Upper lobe of left lung (tissue), 6 donors: ENCODE results near the gene HHIPL2. TPM values are rescaled to one million over a fixed set of nuclear protein-coding genes. Genes with fewer than 3 reads are reported as not detected.

Experiments
- ATAC-seq, 2 donors: fragments of 200-7000 bp; cut with Tn5 transposase; one replicate each; pipeline ENCODE4 v1.9.1; 2022; ENCODE audit warnings: mild to moderate bottlenecking in 2 of 2, moderate library complexity in 2 of 2; ENCODE audit not compliant: low FRiP score in 2 of 2
- DNase-seq, 2 donors: peaks; one replicate each; pipeline ENCODE4 v3.0.0-alpha.2; 2019 to 2020
- H3K27ac ChIP-seq, 4 donors: fragments of 200-600 bp; sonication (generic); one replicate each; pipeline ENCODE4 v1.5.1; 2016 to 2019
- H3K27me3 ChIP-seq, 4 donors: fragments of 200-600 bp; sonication (generic); one replicate each; pipeline ENCODE4 v1.5.1; 2017 to 2019
- H3K36me3 ChIP-seq, 4 donors: fragments of 200-600 bp; sonication (generic); one replicate each; pipeline ENCODE4 v1.5.1; 2016 to 2019
- H3K4me1 ChIP-seq, 4 donors: fragments of 200-600 bp; sonication (generic); one replicate each; pipeline ENCODE4 v1.5.1; 2018 to 2019
- H3K4me3 ChIP-seq, 4 donors: fragments of 200-600 bp; sonication (generic); one replicate each; pipeline ENCODE4 v1.5.1; 2017 to 2019; ENCODE audit warnings: mild to moderate bottlenecking in 2 of 4, moderate library complexity in 1 of 4
- H3K9me3 ChIP-seq, 4 donors: fragments of 200-600 bp; sonication (generic); one replicate each; pipeline ENCODE4 v1.5.1; 2018 to 2019
- EP300 ChIP-seq, 4 donors: sonication (generic); formaldehyde crosslinking; IDR thresholded peaks; one replicate each; pipeline ENCODE4 v1.5.1; 2017; ENCODE audit warnings: antibody characterized with exemption in 4 of 4, control low read depth in 2 of 4
- POLR2A ChIP-seq, 4 donors: fragments of 450-650 bp; IDR thresholded peaks; one replicate each; pipeline ENCODE4 v1.5.1; 2016 to 2017; ENCODE audit warnings: antibody characterized with exemption in 4 of 4, mild to moderate bottlenecking in 2 of 4
- POLR2AphosphoS5 ChIP-seq, 2 donors: sonication (generic); formaldehyde crosslinking; IDR thresholded peaks; one replicate each; pipeline ENCODE4 v1.5.1; 2017; ENCODE audit warnings: antibody characterized with exemption in 2 of 2
- WGBS, 2 donors: methylation state at CpG; one replicate each; pipeline ENCODE4 v1.1.5; 2017 to 2018; 5-methylcytosine and 5-hydroxymethylcytosine counted together
- total RNA-seq, 6 donors: library from RNA; depleted of rRNA in 4 of 6; stranded (reverse); fragments of >200 nt in 4 of 6; gene quantifications; one replicate each; pipeline versions ENCODE4 v1.1.0 to v1.2.1, GENCODE V29; 2016 to 2021
- TF ChIP-seq, protein P1 (sequence below), 6 experiments: fragments of 450-650 bp in 4 of 6; fragments of 200-600 bp in 2 of 6; sonication (generic) in 2 of 6; IDR thresholded peaks; one replicate each; pipeline ENCODE4 v1.5.1; 2016 to 2019; ENCODE audit warnings: antibody characterized with exemption in 6 of 6
- donor health status: DM: no; HTN: no; CAD: no; lungs with moderate emphysema.
- donor health status: DM: no; HTN: yes; CAD: no; lungs with severe emphysema.

HHIPL2 gene
- 1 to 10 TPM in 1 of 6 donors, under 1 TPM in 2, not detected in 3; 0.22 to 1.0 (median 0.76) TPM for total RNA-seq

DNA sequence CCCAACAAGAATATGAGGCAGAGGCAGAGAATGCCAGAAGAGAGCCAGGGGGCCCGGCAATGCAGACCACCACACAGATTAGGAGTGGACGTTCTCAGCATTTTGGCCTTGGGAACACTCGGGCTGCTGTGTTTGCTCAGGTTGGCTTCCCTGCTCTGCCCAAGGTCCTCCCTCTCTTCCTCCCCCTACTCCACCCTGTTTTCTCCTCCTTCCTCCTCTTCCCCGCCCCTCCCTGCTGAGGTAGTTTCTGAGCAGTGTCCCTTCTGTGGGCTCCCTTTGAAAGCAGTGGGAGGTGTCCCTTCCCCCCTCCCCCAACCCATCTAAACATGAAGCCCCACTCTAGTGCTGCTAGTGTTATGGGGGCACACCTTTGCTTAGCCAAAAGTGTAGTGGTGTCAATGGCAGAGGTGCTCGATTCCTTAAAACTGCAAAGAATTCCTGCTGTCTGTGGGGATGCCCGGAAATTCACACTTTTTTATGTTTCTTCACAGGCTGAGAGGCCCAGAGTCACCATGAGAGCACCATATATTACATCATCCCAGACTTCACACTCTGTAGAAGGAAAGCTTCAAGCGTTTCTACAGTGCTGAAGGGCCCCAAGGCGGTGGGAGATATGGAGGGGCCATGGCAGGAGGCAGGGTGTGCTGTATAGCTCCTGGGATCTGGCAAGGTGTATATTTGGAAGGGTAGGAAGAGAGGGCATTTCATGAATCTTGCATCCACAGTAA is at the start of gene HHIPL2:
HHIPL2 (minus strand) TSS at position 161 of the 728 bp plus-strand sequence; CDS start at position 101, 60 bp downstream.
- TF ChIP-seq, protein P1, sequence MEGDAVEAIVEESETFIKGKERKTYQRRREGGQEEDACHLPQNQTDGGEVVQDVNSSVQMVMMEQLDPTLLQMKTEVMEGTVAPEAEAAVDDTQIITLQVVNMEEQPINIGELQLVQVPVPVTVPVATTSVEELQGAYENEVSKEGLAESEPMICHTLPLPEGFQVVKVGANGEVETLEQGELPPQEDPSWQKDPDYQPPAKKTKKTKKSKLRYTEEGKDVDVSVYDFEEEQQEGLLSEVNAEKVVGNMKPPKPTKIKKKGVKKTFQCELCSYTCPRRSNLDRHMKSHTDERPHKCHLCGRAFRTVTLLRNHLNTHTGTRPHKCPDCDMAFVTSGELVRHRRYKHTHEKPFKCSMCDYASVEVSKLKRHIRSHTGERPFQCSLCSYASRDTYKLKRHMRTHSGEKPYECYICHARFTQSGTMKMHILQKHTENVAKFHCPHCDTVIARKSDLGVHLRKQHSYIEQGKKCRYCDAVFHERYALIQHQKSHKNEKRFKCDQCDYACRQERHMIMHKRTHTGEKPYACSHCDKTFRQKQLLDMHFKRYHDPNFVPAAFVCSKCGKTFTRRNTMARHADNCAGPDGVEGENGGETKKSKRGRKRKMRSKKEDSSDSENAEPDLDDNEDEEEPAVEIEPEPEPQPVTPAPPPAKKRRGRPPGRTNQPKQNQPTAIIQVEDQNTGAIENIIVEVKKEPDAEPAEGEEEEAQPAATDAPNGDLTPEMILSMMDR (IDR thresholded peaks at IDR 0.05) = no peak
- no peak for TF ChIP-seq POLR2A (IDR thresholded peaks at IDR 0.05)
- no peak for ATAC-seq
- Histone ChIP-seq H3K4me3 (no peak within 1 kb of the TSS), H3K36me3 (no peaks in the 10 kb centered on the region), H3K27me3 (no peaks in the 10 kb centered on the region), H3K9me3 (no peaks in the 10 kb centered on the region), H3K4me1 (peaks cover 0 to 4% (median 0%) of the 10 kb centered on the region in 4 donors), H3K27ac (no peak within 1 kb of the TSS)
- no peak for DNase-seq
- WGBS, 2 donors = 45 to 57% methylated on average over 7 to 8 of the region's 8 CpGs

DNA sequence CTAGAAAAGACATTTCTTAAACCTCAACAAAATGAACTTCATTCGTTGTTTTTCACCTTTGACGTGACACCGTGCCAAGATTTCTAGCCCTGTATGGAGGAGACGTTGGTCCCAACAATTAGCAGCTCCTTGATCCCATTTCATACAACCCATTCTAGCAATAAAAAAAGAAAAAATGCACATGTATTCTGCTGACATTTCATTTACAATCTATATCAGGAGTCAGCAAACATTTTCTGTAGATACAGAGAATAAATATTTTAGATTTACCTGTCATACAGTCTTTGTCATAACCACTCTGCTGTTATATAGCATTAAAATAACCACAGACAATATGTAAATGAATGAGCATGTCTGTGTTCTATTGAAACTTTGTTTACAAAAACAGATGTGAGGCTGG is 48.8 kb upstream of the HHIPL2 start:
- 87 to 91% methylated on average over 4 of the region's 4 CpGs for WGBS, 2 donors
- Histone ChIP-seq H3K27ac (no peak overlapping the region), H3K27me3 (no peaks in the 10 kb centered on the region), H3K9me3 (no peaks in the 10 kb centered on the region), H3K4me1 (no peaks in the 10 kb centered on the region), H3K4me3 (no peak overlapping the region), H3K36me3 (no peaks in the 10 kb centered on the region)
- DNase-seq = no peak
- no peak for ATAC-seq
- TF ChIP-seq, protein P1 (IDR thresholded peaks at IDR 0.05) = no peak
- TF ChIP-seq POLR2A (IDR thresholded peaks at IDR 0.05) = no peak
- TF ChIP-seq EP300 (IDR thresholded peaks at IDR 0.05) = no peak
- no peak for TF ChIP-seq POLR2AphosphoS5 (IDR thresholded peaks at IDR 0.05)

DNA sequence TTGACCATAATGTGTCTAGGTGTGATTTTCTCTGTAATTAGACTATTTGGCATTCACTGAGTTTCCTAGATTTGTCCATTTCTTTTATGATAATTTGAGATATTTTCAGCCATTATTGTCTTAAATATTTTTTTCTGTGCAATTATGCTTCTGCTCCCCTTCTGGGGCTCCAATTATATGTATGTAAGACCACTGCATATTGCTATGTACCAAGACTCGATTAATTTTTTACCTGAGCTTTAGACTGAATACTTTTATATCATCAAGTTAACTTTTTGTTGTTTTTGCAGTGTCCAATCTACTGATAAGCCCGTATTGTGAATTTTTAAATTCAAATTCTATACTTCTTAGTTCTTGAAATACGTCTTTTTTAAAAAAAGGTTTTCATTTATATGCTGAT is 46.9 kb upstream of the HHIPL2 start:
- TF ChIP-seq POLR2AphosphoS5 (IDR thresholded peaks at IDR 0.05) (no peak), EP300 (IDR thresholded peaks at IDR 0.05) (no peak), POLR2A (IDR thresholded peaks at IDR 0.05) (no peak)
- TF ChIP-seq, protein P1 (IDR thresholded peaks at IDR 0.05) = no peak
- Histone ChIP-seq H3K27ac (no peak overlapping the region), H3K27me3 (no peaks in the 10 kb centered on the region), H3K4me1 (peaks cover 5 to 7% (median 6%) of the 10 kb centered on the region in 4 donors), H3K9me3 (no peaks in the 10 kb centered on the region), H3K4me3 (no peak overlapping the region), H3K36me3 (no peaks in the 10 kb centered on the region)
- 92% methylated on average over 3 of the region's 3 CpGs for WGBS, 2 donors
- ATAC-seq = no peak
- no peak for DNase-seq

DNA sequence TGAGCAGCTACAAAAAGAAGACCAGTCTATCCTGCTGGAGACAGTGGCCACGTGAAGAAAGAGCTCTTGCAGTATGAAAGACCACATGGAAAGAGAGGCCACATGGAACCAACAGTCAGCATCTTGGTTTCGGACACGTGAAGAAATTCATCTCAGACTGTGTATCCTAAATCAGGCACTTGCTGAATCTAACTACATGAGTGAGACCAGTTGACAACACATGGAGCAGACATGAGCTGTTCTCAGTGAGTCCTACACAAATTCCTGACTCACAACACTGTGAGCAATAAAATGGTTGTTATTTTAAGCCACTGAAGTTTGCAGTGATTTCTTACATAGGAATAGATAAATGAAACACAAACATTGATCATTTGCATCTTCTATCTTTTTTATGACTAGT is 44.3 kb upstream of the HHIPL2 start:
- Histone ChIP-seq H3K4me3 (no peak overlapping the region), H3K4me1 (peaks cover 11 to 19% (median 17%) of the 10 kb centered on the region in 4 donors), H3K27me3 (no peaks in the 10 kb centered on the region), H3K27ac (no peak overlapping the region), H3K9me3 (no peaks in the 10 kb centered on the region), H3K36me3 (peaks cover 0 to 7% (median 0%) of the 10 kb centered on the region in 4 donors)
- 69 to 90% methylated on average over 3 of the region's 3 CpGs for WGBS, 2 donors
- ATAC-seq (no peak), DNase-seq (no peak)
- TF ChIP-seq POLR2AphosphoS5 (IDR thresholded peaks at IDR 0.05) = no peak
- no peak for TF ChIP-seq POLR2A (IDR thresholded peaks at IDR 0.05)
- no peak for TF ChIP-seq EP300 (IDR thresholded peaks at IDR 0.05)
- TF ChIP-seq, protein P1 (IDR thresholded peaks at IDR 0.05) = no peak
